ENCODE results near the gene OR52E6.

The OR52E6 gene

DNA sequence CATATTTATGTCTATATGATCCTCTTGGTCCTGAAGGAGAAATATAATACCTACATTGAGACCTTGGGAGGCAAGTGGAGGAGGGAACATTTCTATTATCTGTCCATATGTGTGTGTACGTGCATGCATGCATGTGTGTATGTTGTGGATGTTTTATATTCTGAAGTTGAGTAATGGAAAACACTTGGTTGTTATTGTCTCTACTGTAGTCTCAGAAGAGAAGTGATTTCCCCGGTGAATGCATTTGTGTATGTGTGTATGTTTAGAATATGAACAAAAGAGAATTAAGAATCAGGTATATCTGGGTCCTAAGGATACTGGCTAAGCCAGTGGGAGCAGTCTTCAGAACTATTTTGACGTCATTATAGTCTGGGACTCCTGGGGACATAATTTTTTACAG is 50.5 kb downstream of the OR52E6 start, which contains the start of gene OR52N1:
OR52N1 (minus strand) TSS at position 101 of the 400 bp plus-strand sequence. CDS start 2,449 bp downstream, outside the sequence.
- no peak for DNase-seq

All from NCI-H82 (cell line).